GM18502 (cell line): Measurements from ENCODE around the gene DONSON.

Experiments used
- ATAC-seq: cut with Tn5 transposase; IDR thresholded peaks from one replicate; pipeline ENCODE4 v1.9.1; 2021; ENCODE audit warnings: mild to moderate bottlenecking; ENCODE audit not compliant: unreplicated experiment, poor library complexity

DONSON gene

GRCh38 chr21:33566514-33566913 is 22.0 kb downstream of the DONSON start:
- ATAC-seq = no peak

GRCh38 chr21:33562389-33562788 is 26.1 kb downstream of the DONSON start:
- ATAC-seq = no peak

GRCh38 chr21:33561373-33561772 is 27.1 kb downstream of the DONSON start:
- ATAC-seq = no peak

- no peak for ATAC-seq
Observed at GRCh38 chr21:33560965-33561364, 27.5 kb downstream of the DONSON start.

GRCh38 chr21:33559813-33560212 is 28.7 kb downstream of the DONSON start:
- ATAC-seq = no peak

GRCh38 chr21:33558777-33559421 is 29.6 kb downstream of the DONSON start:
- no peak for ATAC-seq

- no peak for ATAC-seq
Observed at GRCh38 chr21:33557447-33557846, 31.0 kb downstream of the DONSON start.

GRCh38 chr21:33554982-33555344 is 33.5 kb downstream of the DONSON start:
- ATAC-seq = no peak

GRCh38 chr21:33554236-33554981 is 34.1 kb downstream of the DONSON start:
- ATAC-seq = no peak

GRCh38 chr21:33552999-33553598 is 35.4 kb downstream of the DONSON start:
- ATAC-seq = no peak

GRCh38 chr21:33552093-33552998 is 36.1 kb downstream of the DONSON start:
- no peak for ATAC-seq

- no peak for ATAC-seq
Observed at GRCh38 chr21:33551664-33552063, 36.8 kb downstream of the DONSON start.

GRCh38 chr21:33550772-33551660 is 37.5 kb downstream of the DONSON start:
- ATAC-seq = no peak

- ATAC-seq = no peak
Observed at GRCh38 chr21:33549848-33550771, 38.4 kb downstream of the DONSON start.

GRCh38 chr21:33546086-33546485 is 42.4 kb downstream of the DONSON start:
- ATAC-seq = no peak

GRCh38 chr21:33544451-33545195 is 43.9 kb downstream of the DONSON start:
- no peak for ATAC-seq

GRCh38 chr21:33543505-33544129 is 44.9 kb downstream of the DONSON start:
- no peak for ATAC-seq
